Thyroid gland (tissue), 4 donors: ENCODE data around the gene TGFB1I1.

ENCODE experiments used
- POLR2A ChIP-seq, 2 donors: fragments of 450-650 bp; IDR thresholded peaks; one replicate each; pipeline ENCODE4 v1.6.1; 2017; ENCODE audit warnings: antibody characterized with exemption in 2 of 2, mild to moderate bottlenecking in 2 of 2, moderate library complexity in 1 of 2
- TF ChIP-seq, protein P1 (sequence below), 6 experiments: fragments of 200-600 bp in 3 of 6; fragments of 450-650 bp in 3 of 6; sonication (generic) in 3 of 6; IDR thresholded peaks; one replicate each; pipeline ENCODE4 v1.5.1; 2016 to 2019; ENCODE audit warnings: antibody characterized with exemption in 6 of 6, mild to moderate bottlenecking in 2 of 6, inconsistent platforms in 1 of 6, moderate library complexity in 1 of 6

GRCh38 chr16:31507617-31507928, 35.6 kb downstream of the TGFB1I1 start:
- TF ChIP-seq, protein P1, sequence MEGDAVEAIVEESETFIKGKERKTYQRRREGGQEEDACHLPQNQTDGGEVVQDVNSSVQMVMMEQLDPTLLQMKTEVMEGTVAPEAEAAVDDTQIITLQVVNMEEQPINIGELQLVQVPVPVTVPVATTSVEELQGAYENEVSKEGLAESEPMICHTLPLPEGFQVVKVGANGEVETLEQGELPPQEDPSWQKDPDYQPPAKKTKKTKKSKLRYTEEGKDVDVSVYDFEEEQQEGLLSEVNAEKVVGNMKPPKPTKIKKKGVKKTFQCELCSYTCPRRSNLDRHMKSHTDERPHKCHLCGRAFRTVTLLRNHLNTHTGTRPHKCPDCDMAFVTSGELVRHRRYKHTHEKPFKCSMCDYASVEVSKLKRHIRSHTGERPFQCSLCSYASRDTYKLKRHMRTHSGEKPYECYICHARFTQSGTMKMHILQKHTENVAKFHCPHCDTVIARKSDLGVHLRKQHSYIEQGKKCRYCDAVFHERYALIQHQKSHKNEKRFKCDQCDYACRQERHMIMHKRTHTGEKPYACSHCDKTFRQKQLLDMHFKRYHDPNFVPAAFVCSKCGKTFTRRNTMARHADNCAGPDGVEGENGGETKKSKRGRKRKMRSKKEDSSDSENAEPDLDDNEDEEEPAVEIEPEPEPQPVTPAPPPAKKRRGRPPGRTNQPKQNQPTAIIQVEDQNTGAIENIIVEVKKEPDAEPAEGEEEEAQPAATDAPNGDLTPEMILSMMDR (IDR thresholded peaks at IDR 0.05), result no peak
- no peak for TF ChIP-seq POLR2A (IDR thresholded peaks at IDR 0.05)
